Measurements from ENCODE around the gene FANK1.
A peak's percentile ranks its signal among the peaks of the same experiment; 100 is the strongest.
"Not testable (repeated sequence)": the region's sequence is repeated elsewhere in the genome, so short reads cannot be mapped to it uniquely, and the experiment has no call there.

Gene FANK1

GRCh38 chr10:125886914-125887512 lies 9.4 kb upstream of the FANK1 start:
- peak overlapping the region in 1 of 21 experiments; percentile 56 for H3K27ac ChIP-seq

GRCh38 chr10:125889441-125889840 lies 6.9 kb upstream of the FANK1 start:
- H3K4me3 ChIP-seq, H3K27ac ChIP-seq: not testable (repeated sequence)

More at GRCh38 chr10:125886914-125887512, 9.4 kb upstream of the FANK1 start:
- H3K4me3 ChIP-seq, result no peak overlapping the region

- not testable (repeated sequence) for H3K4me3 ChIP-seq, H3K27ac ChIP-seq
Observed at GRCh38 chr10:125892402-125892801, 4.0 kb upstream of the FANK1 start.

GRCh38 chr10:125894176-125894575 lies 2.2 kb upstream of the FANK1 start:
- not testable (repeated sequence) for H3K4me3 ChIP-seq
- H3K27ac ChIP-seq, result peak overlapping the region in 1 of 21 experiments; percentile 26

- Histone ChIP-seq H3K27ac (peak overlapping the region; percentile 68 to 97 (median 92)), H3K4me3 (peak overlapping the region; percentile 51 to 81 (median 72))
Observed at GRCh38 chr10:125895130-125896087, 955 bp upstream of the FANK1 start.

- peak overlapping the region in 11 of 21 experiments; percentile 80 to 97 (median 93) for H3K27ac ChIP-seq
- peak overlapping the region in 4 of 7 experiments; percentile 51 to 78 (median 62) for H3K4me3 ChIP-seq
Observed at GRCh38 chr10:125897317-125897716, 953 bp downstream of the FANK1 start.

GRCh38 chr10:125900963-125901362 lies 4.6 kb downstream of the FANK1 start:
- peak overlapping the region in 12 of 21 experiments; percentile 6 to 74 (median 50) for H3K27ac ChIP-seq
- not testable (repeated sequence) for H3K4me3 ChIP-seq

GRCh38 chr10:125903135-125903640 lies 6.8 kb downstream of the FANK1 start:
- H3K4me3 ChIP-seq, result not testable (repeated sequence)
- peak overlapping the region in 14 of 21 experiments; percentile 26 to 76 (median 64) for H3K27ac ChIP-seq

GRCh38 chr10:125905069-125905994 lies 9.0 kb downstream of the FANK1 start:
- H3K4me3 ChIP-seq, H3K27ac ChIP-seq: not testable (repeated sequence)

- not testable (repeated sequence) for H3K4me3 ChIP-seq, H3K27ac ChIP-seq
Observed at GRCh38 chr10:125907598-125907997, 11.2 kb downstream of the FANK1 start.

GRCh38 chr10:125908813-125909212 lies 12.4 kb downstream of the FANK1 start:
- H3K27ac ChIP-seq, H3K4me3 ChIP-seq: not testable (repeated sequence)

GRCh38 chr10:125909491-125909890 lies 13.1 kb downstream of the FANK1 start:
- H3K27ac ChIP-seq, H3K4me3 ChIP-seq: not testable (repeated sequence)

GRCh38 chr10:125911145-125911544 lies 14.8 kb downstream of the FANK1 start:
- Histone ChIP-seq H3K4me3 (no peak overlapping the region), H3K27ac (no peak overlapping the region)

- no peak overlapping the region for H3K4me3 ChIP-seq
- no peak overlapping the region for H3K27ac ChIP-seq
Observed at GRCh38 chr10:125911990-125912389, 15.6 kb downstream of the FANK1 start.

GRCh38 chr10:125913277-125913676 lies 16.9 kb downstream of the FANK1 start:
- H3K27ac ChIP-seq, H3K4me3 ChIP-seq: not testable (repeated sequence)

GRCh38 chr10:125916977-125917376 lies 20.6 kb downstream of the FANK1 start:
- H3K27ac ChIP-seq, result no peak overlapping the region

GRCh38 chr10:125917704-125918361 lies 21.5 kb downstream of the FANK1 start:
- H3K27ac ChIP-seq, H3K4me3 ChIP-seq: not testable (repeated sequence)

More at GRCh38 chr10:125916977-125917376, 20.6 kb downstream of the FANK1 start:
- no peak overlapping the region for H3K4me3 ChIP-seq

- not testable (repeated sequence) for H3K4me3 ChIP-seq, H3K27ac ChIP-seq
Observed at GRCh38 chr10:125921643-125922306, 25.4 kb downstream of the FANK1 start.
